Lung (tissue), 12 donors: ENCODE results near the gene DNLZ. TPM values are rescaled to one million over a fixed set of nuclear protein-coding genes. Genes with fewer than 3 reads are reported as not detected.

Experiments
- ATAC-seq: fragments of 200-7000 bp; cut with Tn5 transposase; one replicate; pipeline ENCODE4 v1.9.1; 2020; ENCODE audit warnings: moderate number of reproducible peaks; ENCODE audit not compliant: insufficient read depth, low FRiP score
- DNase-seq, 3 donors: peaks; one replicate each; pipeline ENCODE4 v3.0.0-alpha.2; 2013 to 2017
- H3K27ac ChIP-seq, 2 donors: one replicate each; pipeline ENCODE4 v1.5.1; 2013; ENCODE audit warnings: mild to moderate bottlenecking in 2 of 2, moderate library complexity in 2 of 2, control low read depth in 1 of 2, inconsistent platforms in 1 of 2, low read depth in 1 of 2, low read length in 1 of 2
- H3K27me3 ChIP-seq, 3 donors: one replicate each; pipeline ENCODE4 v1.5.1; 2013; ENCODE audit warnings: low read length in 2 of 3; ENCODE audit not compliant: control insufficient read depth in 3 of 3, insufficient read depth in 3 of 3
- H3K36me3 ChIP-seq, 4 donors: one replicate each; pipeline ENCODE4 v1.5.1; 2013; ENCODE audit warnings: low read length in 4 of 4, mild to moderate bottlenecking in 1 of 4, moderate library complexity in 1 of 4; ENCODE audit not compliant: control insufficient read depth in 4 of 4, insufficient read depth in 4 of 4
- H3K4me1 ChIP-seq, 5 donors: one replicate each; pipeline ENCODE4 v1.5.1; 2013; ENCODE audit warnings: low read length in 5 of 5, mild to moderate bottlenecking in 2 of 5, moderate library complexity in 1 of 5; ENCODE audit not compliant: control insufficient read depth in 5 of 5, insufficient read depth in 5 of 5
- H3K4me3 ChIP-seq: one replicate; pipeline ENCODE4 v1.5.1; 2013; ENCODE audit warnings: mild to moderate bottlenecking, control low read depth, moderate library complexity
- H3K9ac ChIP-seq, 2 donors: one replicate each; pipeline ENCODE4 v1.5.1; 2013; ENCODE audit warnings: low read length in 2 of 2, control low read depth in 1 of 2; ENCODE audit not compliant: insufficient read depth in 1 of 2
- H3K9me3 ChIP-seq, 4 donors: one replicate each; pipeline ENCODE4 v1.5.1; 2013; ENCODE audit warnings: low read length in 3 of 4, mild to moderate bottlenecking in 1 of 4, moderate library complexity in 1 of 4; ENCODE audit not compliant: control insufficient read depth in 4 of 4, insufficient read depth in 3 of 4
- CTCF ChIP-seq: IDR thresholded peaks from 2 replicates; pipeline ENCODE4 v1.5.1; 2012; ENCODE audit warnings: mild to moderate bottlenecking; ENCODE audit errors: control extremely low read depth, extremely low read depth
- WGBS, 2 donors: extraction: QIAGEN DNeasy Blood & Tissue Kit; methylation state at CpG; one replicate each; pipeline ENCODE4 v1.1.7; 2013; 5-methylcytosine and 5-hydroxymethylcytosine counted together
- polyA plus RNA-seq, 2 donors: library from polyadenylated mRNA; stranded (reverse); fragments of 200-250 nt; gene quantifications; one replicate each; pipeline ENCODE4 v1.2.1, GENCODE V29; 2013
- total RNA-seq, 2 donors: library from RNA; depleted of rRNA in 1 of 2; stranded (reverse); fragments of >200 nt in 1 of 2; gene quantifications; one replicate each; pipeline ENCODE4 v1.2.1, GENCODE V29; 2014 to 2021
- donor health status: control.
- donor health status: control.
- donor health status: Bipolar disorder and iron deficiency.
- donor health status: healthy.
- donor health status: DM: yes; HTN: yes; CAD: no.

Gene DNLZ
- total and polyA plus RNA-seq, 4 donors, result 7.7 to 34.3 (median 16.8) TPM

- H3K9me3 ChIP-seq, result peaks cover 0 to 8% (median 0%) of the 10 kb centered on the region in 4 donors
- H3K4me1 ChIP-seq, result peaks cover 0 to 3% (median 0%) of the 10 kb centered on the region in 5 donors
- no peak overlapping the region for H3K4me3 ChIP-seq
- no peak overlapping the region for H3K9ac ChIP-seq
- no peaks in the 10 kb centered on the region for H3K36me3 ChIP-seq
- H3K27me3 ChIP-seq, result no peaks in the 10 kb centered on the region
- WGBS, 2 donors, result 87 to 91% methylated on average over 13 of the region's 13 CpGs
- no peak for TF ChIP-seq CTCF
- ATAC-seq, result no peak
- no peak overlapping the region for H3K27ac ChIP-seq
- DNase-seq, result no peak
Measured at GRCh38 chr9:136316896-136317676, 46.5 kb downstream of the DNLZ start.

- Histone ChIP-seq H3K27me3 (no peaks in the 10 kb centered on the region), H3K27ac (no peak overlapping the region), H3K9ac (no peak overlapping the region), H3K9me3 (peaks cover 0 to 6% (median 0%) of the 10 kb centered on the region in 4 donors), H3K36me3 (no peaks in the 10 kb centered on the region), H3K4me1 (peaks cover 0 to 5% (median 0%) of the 10 kb centered on the region in 5 donors), H3K4me3 (no peak overlapping the region)
- no peak for ATAC-seq
- no peak for TF ChIP-seq CTCF
- 91 to 92% methylated on average over 23 of the region's 23 CpGs for WGBS, 2 donors
- DNase-seq, result no peak
Measured at GRCh38 chr9:136316271-136316751, 47.2 kb downstream of the DNLZ start.

- 90 to 96% methylated on average over 4 of the region's 4 CpGs for WGBS, 2 donors
- DNase-seq, result no peak
- no peak overlapping the region for H3K9ac ChIP-seq
Measured at GRCh38 chr9:136314944-136315343, 48.6 kb downstream of the DNLZ start.

More at GRCh38 chr9:136314944-136315343, 48.6 kb downstream of the DNLZ start:
- no peak overlapping the region for H3K27ac ChIP-seq
- H3K4me3 ChIP-seq, result no peak overlapping the region
- H3K27me3 ChIP-seq, result no peaks in the 10 kb centered on the region
- H3K4me1 ChIP-seq, result peaks cover 0 to 5% (median 0%) of the 10 kb centered on the region in 5 donors
- ATAC-seq, result no peak
- TF ChIP-seq CTCF, result no peak
- peaks cover 0 to 6% (median 0%) of the 10 kb centered on the region in 4 donors for H3K9me3 ChIP-seq
- H3K36me3 ChIP-seq, result no peaks in the 10 kb centered on the region
